ENCODE measurements around the gene RAB9B.

Gene RAB9B

GRCh38 chrX:103797691-103798090, 34.4 kb downstream of the RAB9B start:
- H3K4me1 ChIP-seq (ENCODE audit: low read depth, poor library complexity, severe bottlenecking), result peaks cover 28% of the 10 kb centered on the region
- no peak overlapping the region for H3K4me2 ChIP-seq
- no peaks in the 10 kb centered on the region for H3K36me3 ChIP-seq (ENCODE audit: insufficient read depth)
- no peak overlapping the region for H3K27ac ChIP-seq
- H3K4me3 ChIP-seq (IDR thresholded peaks at IDR 0.05; ENCODE audit: insufficient read depth, low read depth, low read length), result no peak overlapping the region
- H3K9ac ChIP-seq, result no peak overlapping the region
- TF ChIP-seq, protein P1, sequence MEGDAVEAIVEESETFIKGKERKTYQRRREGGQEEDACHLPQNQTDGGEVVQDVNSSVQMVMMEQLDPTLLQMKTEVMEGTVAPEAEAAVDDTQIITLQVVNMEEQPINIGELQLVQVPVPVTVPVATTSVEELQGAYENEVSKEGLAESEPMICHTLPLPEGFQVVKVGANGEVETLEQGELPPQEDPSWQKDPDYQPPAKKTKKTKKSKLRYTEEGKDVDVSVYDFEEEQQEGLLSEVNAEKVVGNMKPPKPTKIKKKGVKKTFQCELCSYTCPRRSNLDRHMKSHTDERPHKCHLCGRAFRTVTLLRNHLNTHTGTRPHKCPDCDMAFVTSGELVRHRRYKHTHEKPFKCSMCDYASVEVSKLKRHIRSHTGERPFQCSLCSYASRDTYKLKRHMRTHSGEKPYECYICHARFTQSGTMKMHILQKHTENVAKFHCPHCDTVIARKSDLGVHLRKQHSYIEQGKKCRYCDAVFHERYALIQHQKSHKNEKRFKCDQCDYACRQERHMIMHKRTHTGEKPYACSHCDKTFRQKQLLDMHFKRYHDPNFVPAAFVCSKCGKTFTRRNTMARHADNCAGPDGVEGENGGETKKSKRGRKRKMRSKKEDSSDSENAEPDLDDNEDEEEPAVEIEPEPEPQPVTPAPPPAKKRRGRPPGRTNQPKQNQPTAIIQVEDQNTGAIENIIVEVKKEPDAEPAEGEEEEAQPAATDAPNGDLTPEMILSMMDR (conservative IDR thresholded peaks at IDR 0.05; ENCODE audit: low read depth, low read length), result no peak
- no peaks in the 10 kb centered on the region for H3K79me2 ChIP-seq (ENCODE audit: insufficient read depth, low read depth)
- no peaks in the 10 kb centered on the region for H3K27me3 ChIP-seq (ENCODE audit: insufficient read depth, low read depth)
- H2AFZ ChIP-seq (ENCODE audit: low read depth), result no peak overlapping the region
- H4K20me1 ChIP-seq (ENCODE audit: insufficient read depth), result no peaks in the 10 kb centered on the region

- no peak overlapping the region for H3K4me3 ChIP-seq (IDR thresholded peaks at IDR 0.05; ENCODE audit: insufficient read depth, low read depth, low read length)
- no peaks in the 10 kb centered on the region for H4K20me1 ChIP-seq (ENCODE audit: insufficient read depth)
- no peak overlapping the region for H3K27ac ChIP-seq
- peaks cover 3% of the 10 kb centered on the region for H3K4me1 ChIP-seq (ENCODE audit: low read depth, poor library complexity, severe bottlenecking)
- H3K36me3 ChIP-seq (ENCODE audit: insufficient read depth), result no peaks in the 10 kb centered on the region
- H3K79me2 ChIP-seq (ENCODE audit: insufficient read depth, low read depth), result no peaks in the 10 kb centered on the region
- H3K4me2 ChIP-seq, result no peak overlapping the region
- H2AFZ ChIP-seq (ENCODE audit: low read depth), result no peak overlapping the region
- TF ChIP-seq, protein P1 (conservative IDR thresholded peaks at IDR 0.05; ENCODE audit: low read depth, low read length), result no peak
- H3K9ac ChIP-seq, result no peak overlapping the region
- H3K27me3 ChIP-seq (ENCODE audit: insufficient read depth, low read depth), result no peaks in the 10 kb centered on the region
These were observed 37.9 kb downstream of the RAB9B start for GRCh38 chrX:103794119-103794518.

GRCh38 chrX:103793545-103793940, 38.5 kb downstream of the RAB9B start:
- no peak overlapping the region for H2AFZ ChIP-seq (ENCODE audit: low read depth)
- no peaks in the 10 kb centered on the region for H3K36me3 ChIP-seq (ENCODE audit: insufficient read depth)
- no peaks in the 10 kb centered on the region for H3K27me3 ChIP-seq (ENCODE audit: insufficient read depth, low read depth)
- no peaks in the 10 kb centered on the region for H4K20me1 ChIP-seq (ENCODE audit: insufficient read depth)
- H3K9ac ChIP-seq, result no peak overlapping the region
- TF ChIP-seq, protein P1 (conservative IDR thresholded peaks at IDR 0.05; ENCODE audit: low read depth, low read length), result no peak
- H3K4me2 ChIP-seq, result no peak overlapping the region
- H3K4me1 ChIP-seq (ENCODE audit: low read depth, poor library complexity, severe bottlenecking), result peaks cover 3% of the 10 kb centered on the region
- no peak overlapping the region for H3K27ac ChIP-seq
- H3K4me3 ChIP-seq (IDR thresholded peaks at IDR 0.05; ENCODE audit: insufficient read depth, low read depth, low read length), result no peak overlapping the region
- no peaks in the 10 kb centered on the region for H3K79me2 ChIP-seq (ENCODE audit: insufficient read depth, low read depth)

DNA sequence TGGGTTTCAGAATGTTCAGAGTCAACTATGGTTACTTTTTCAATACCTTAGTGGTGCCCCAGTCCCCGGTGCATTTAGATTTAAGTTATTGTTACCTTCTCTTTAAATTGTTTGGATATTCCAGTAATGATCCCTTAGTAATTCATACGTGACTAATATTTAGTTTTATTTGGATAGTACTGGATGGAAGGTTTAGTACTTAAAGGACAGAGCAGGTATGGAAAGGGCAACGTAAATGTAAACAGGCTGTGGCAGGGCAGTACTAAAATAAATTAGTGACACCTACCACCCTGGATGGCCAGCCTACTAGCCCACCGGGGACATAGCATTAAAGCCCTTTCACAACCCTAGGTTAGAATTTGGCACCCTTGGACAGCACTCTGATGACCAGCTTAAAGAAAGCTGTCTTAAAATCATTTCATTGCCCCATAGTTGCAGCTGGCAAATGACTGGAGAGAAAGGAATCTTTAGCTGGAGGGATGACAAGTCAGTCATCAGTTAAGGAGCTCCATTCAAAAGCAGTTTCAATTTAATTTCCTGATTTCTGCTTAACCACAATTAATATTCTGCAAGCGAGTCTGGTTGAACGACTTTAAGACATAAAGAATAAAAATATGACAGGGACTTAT, 39.0 kb downstream of the RAB9B start:
- Histone ChIP-seq H3K27ac (no peak overlapping the region), H3K27me3 (ENCODE audit: insufficient read depth, low read depth) (no peaks in the 10 kb centered on the region), H3K4me1 (ENCODE audit: low read depth, poor library complexity, severe bottlenecking) (peaks cover 3% of the 10 kb centered on the region), H4K20me1 (ENCODE audit: insufficient read depth) (no peaks in the 10 kb centered on the region), H3K36me3 (ENCODE audit: insufficient read depth) (no peaks in the 10 kb centered on the region), H3K9ac (no peak overlapping the region), H3K4me2 (no peak overlapping the region), H3K4me3 (IDR thresholded peaks at IDR 0.05; ENCODE audit: insufficient read depth, low read depth, low read length) (no peak overlapping the region), H2AFZ (ENCODE audit: low read depth) (no peak overlapping the region), H3K79me2 (ENCODE audit: insufficient read depth, low read depth) (no peaks in the 10 kb centered on the region)
- TF ChIP-seq, protein P1 (conservative IDR thresholded peaks at IDR 0.05; ENCODE audit: low read depth, low read length), result no peak
